Gastroesophageal sphincter (tissue), 3 donors: Measurements from ENCODE around the gene GRIN1.

Experiments
- EP300 ChIP-seq: sonication (generic); formaldehyde crosslinking; IDR thresholded peaks from one replicate; pipeline ENCODE4 v1.6.1; 2017; ENCODE audit warnings: antibody characterized with exemption, mild to moderate bottlenecking
- POLR2A ChIP-seq, 2 donors: fragments of 450-650 bp; IDR thresholded peaks; one replicate each; pipeline ENCODE4 v1.6.1; 2017; ENCODE audit warnings: antibody characterized with exemption in 2 of 2, mild to moderate bottlenecking in 2 of 2, moderate library complexity in 1 of 2
- TF ChIP-seq, protein P1 (sequence below), 4 experiments: fragments of 200-600 bp in 2 of 4; fragments of 450-650 bp in 2 of 4; sonication (generic) in 1 of 4; IDR thresholded peaks; one replicate each; pipeline ENCODE4 v1.5.1; 2017 to 2019; ENCODE audit warnings: antibody characterized with exemption in 4 of 4, mild to moderate bottlenecking in 2 of 4, moderate library complexity in 2 of 4

DNA sequence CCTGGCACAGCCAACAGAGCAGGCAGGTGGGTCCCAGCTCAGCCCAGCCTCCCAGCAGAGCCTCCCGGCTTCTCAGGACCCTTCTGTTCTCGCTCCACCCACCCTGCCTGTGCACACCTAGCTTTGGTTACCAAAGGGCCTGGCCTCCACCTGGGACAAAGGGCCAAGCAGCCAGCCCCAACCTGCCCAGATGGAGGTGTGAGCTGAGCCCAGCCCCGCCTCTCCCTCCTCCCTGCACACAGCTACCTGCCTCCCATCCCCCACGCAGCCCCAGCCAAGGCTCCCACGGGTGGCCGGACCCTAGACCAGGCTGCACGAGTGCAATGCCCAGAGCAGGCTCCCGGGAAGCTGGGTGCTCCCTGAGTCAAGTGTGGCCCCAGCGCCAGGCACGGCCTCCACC is 56.0 kb downstream of the GRIN1 start:
- no peak for TF ChIP-seq POLR2A (IDR thresholded peaks at IDR 0.05)
- TF ChIP-seq, protein P1, sequence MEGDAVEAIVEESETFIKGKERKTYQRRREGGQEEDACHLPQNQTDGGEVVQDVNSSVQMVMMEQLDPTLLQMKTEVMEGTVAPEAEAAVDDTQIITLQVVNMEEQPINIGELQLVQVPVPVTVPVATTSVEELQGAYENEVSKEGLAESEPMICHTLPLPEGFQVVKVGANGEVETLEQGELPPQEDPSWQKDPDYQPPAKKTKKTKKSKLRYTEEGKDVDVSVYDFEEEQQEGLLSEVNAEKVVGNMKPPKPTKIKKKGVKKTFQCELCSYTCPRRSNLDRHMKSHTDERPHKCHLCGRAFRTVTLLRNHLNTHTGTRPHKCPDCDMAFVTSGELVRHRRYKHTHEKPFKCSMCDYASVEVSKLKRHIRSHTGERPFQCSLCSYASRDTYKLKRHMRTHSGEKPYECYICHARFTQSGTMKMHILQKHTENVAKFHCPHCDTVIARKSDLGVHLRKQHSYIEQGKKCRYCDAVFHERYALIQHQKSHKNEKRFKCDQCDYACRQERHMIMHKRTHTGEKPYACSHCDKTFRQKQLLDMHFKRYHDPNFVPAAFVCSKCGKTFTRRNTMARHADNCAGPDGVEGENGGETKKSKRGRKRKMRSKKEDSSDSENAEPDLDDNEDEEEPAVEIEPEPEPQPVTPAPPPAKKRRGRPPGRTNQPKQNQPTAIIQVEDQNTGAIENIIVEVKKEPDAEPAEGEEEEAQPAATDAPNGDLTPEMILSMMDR (IDR thresholded peaks at IDR 0.05) = no peak
- TF ChIP-seq EP300 = no peak
